IMR-90 (cell line): Measurements from ENCODE around the gene TNFRSF13B.

Experiments
- BHLHE40 ChIP-seq: fragments of 150-350 bp; IDR thresholded peaks from 2 replicates; pipeline ENCODE4 v1.6.1; 2016; ENCODE audit warnings: mild to moderate bottlenecking, low read depth, low read length
- CEBPB ChIP-seq: IDR thresholded peaks from 2 replicates; pipeline ENCODE4 v1.6.1; 2012; ENCODE audit warnings: low read depth, low read length, improper control_type of control experiment
- CHD1 ChIP-seq: IDR thresholded peaks from 2 replicates; pipeline ENCODE4 v1.6.1; 2012; ENCODE audit warnings: low read depth, low read length, improper control_type of control experiment
- MAFK ChIP-seq: IDR thresholded peaks from 2 replicates; pipeline ENCODE4 v1.6.1; 2012; ENCODE audit warnings: low read depth, low read length, improper control_type of control experiment
- MXI1 ChIP-seq: IDR thresholded peaks from 2 replicates; pipeline ENCODE4 v1.6.1; 2012; ENCODE audit warnings: low read depth, mild to moderate bottlenecking, low read length, moderate library complexity, borderline replicate concordance
- NFE2L2 ChIP-seq: fragments of 150-350 bp; IDR thresholded peaks from 2 replicates; pipeline ENCODE4 v1.6.1; 2016; ENCODE audit warnings: low read depth, mild to moderate bottlenecking, low read length
- POLR2A ChIP-seq: IDR thresholded peaks from 2 replicates; pipeline ENCODE4 v1.6.1; 2012; ENCODE audit warnings: mild to moderate bottlenecking, low read depth, low read length
- RAD21 ChIP-seq: IDR thresholded peaks from 2 replicates; pipeline ENCODE4 v1.6.1; 2012; ENCODE audit warnings: low read length, improper control_type of control experiment
- RCOR1 ChIP-seq: IDR thresholded peaks from 2 replicates; pipeline ENCODE4 v1.6.1; 2012; ENCODE audit warnings: mild to moderate bottlenecking, low read length, improper control_type of control experiment; ENCODE audit not compliant: insufficient replicate concordance
- RFX5 ChIP-seq: IDR thresholded peaks from 2 replicates; pipeline ENCODE4 v1.8.0; 2012; ENCODE audit warnings: low read depth, mild to moderate bottlenecking, low read length, moderate library complexity
- SMC3 ChIP-seq: fragments of 150-350 bp; IDR thresholded peaks from 2 replicates; pipeline ENCODE4 v1.6.1; 2016; ENCODE audit warnings: low read depth, mild to moderate bottlenecking, antibody characterized with exemption, low read length, moderate library complexity
- TF ChIP-seq, protein P1 (sequence below): conservative IDR thresholded peaks from 2 replicates; pipeline ENCODE4 v1.5.1; 2012; ENCODE audit warnings: mild to moderate bottlenecking, low read depth, low read length, improper control_type of control experiment
- TF ChIP-seq, protein P2 (sequence below): fragments of 150-350 bp; IDR thresholded peaks from 2 replicates; pipeline ENCODE4 v1.6.1; 2016; ENCODE audit warnings: low read depth, mild to moderate bottlenecking, low read length, moderate library complexity, borderline replicate concordance

DNA sequence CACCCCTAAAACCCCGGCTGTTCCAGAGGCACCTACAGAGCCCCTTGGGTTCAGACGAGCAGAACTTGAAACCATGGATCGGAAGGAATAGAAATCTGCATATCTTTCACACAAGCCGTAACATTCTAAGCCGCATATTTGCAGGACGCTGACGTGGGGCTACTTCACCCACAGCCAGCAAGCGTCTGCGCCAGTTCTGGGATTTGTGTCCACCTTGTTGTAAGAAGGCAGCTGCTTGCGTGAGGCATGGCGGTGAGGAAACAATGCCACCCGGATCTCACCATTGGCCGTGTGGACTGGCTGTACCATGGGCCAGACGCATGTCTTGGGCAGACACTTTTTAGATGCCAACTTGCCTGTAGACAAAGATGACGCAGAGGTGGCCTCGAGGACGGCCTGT, 34.5 kb downstream of the TNFRSF13B start:
- no peak for TF ChIP-seq CEBPB
- TF ChIP-seq, protein P1, sequence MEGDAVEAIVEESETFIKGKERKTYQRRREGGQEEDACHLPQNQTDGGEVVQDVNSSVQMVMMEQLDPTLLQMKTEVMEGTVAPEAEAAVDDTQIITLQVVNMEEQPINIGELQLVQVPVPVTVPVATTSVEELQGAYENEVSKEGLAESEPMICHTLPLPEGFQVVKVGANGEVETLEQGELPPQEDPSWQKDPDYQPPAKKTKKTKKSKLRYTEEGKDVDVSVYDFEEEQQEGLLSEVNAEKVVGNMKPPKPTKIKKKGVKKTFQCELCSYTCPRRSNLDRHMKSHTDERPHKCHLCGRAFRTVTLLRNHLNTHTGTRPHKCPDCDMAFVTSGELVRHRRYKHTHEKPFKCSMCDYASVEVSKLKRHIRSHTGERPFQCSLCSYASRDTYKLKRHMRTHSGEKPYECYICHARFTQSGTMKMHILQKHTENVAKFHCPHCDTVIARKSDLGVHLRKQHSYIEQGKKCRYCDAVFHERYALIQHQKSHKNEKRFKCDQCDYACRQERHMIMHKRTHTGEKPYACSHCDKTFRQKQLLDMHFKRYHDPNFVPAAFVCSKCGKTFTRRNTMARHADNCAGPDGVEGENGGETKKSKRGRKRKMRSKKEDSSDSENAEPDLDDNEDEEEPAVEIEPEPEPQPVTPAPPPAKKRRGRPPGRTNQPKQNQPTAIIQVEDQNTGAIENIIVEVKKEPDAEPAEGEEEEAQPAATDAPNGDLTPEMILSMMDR: no peak
- TF ChIP-seq POLR2A: no peak
- no peak for TF ChIP-seq NFE2L2
- TF ChIP-seq MXI1: no peak
- TF ChIP-seq RAD21: no peak
- TF ChIP-seq CHD1: no peak
- TF ChIP-seq MAFK: no peak
- TF ChIP-seq RCOR1: no peak
- TF ChIP-seq RFX5: no peak
- no peak for TF ChIP-seq BHLHE40
- TF ChIP-seq SMC3: no peak
- TF ChIP-seq, protein P2, sequence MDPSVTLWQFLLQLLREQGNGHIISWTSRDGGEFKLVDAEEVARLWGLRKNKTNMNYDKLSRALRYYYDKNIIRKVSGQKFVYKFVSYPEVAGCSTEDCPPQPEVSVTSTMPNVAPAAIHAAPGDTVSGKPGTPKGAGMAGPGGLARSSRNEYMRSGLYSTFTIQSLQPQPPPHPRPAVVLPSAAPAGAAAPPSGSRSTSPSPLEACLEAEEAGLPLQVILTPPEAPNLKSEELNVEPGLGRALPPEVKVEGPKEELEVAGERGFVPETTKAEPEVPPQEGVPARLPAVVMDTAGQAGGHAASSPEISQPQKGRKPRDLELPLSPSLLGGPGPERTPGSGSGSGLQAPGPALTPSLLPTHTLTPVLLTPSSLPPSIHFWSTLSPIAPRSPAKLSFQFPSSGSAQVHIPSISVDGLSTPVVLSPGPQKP: no peak
